MM.1S (cell line): Measurements from ENCODE around the gene IFNL3.

Experiments
- DNase-seq: peaks from one replicate; pipeline ENCODE4 v3.0.0-alpha.2; 2015
- H2AFZ ChIP-seq: fragments of 300-600 bp; sonication (generic); 2 replicates; pipeline ENCODE4 v1.6.0; 2016; ENCODE audit warnings: antibody characterized with exemption, low read length
- H3F3A ChIP-seq: fragments of 300-600 bp; sonication (generic); 2 replicates; pipeline ENCODE4 v1.6.1; 2016; ENCODE audit warnings: mild to moderate bottlenecking, antibody characterized with exemption, low read length, moderate library complexity, mixed read lengths; ENCODE audit not compliant: insufficient read depth
- H3K27ac ChIP-seq: fragments of 300-600 bp; sonication (generic); 2 replicates; pipeline ENCODE4 v1.5.1; 2016; ENCODE audit warnings: mild to moderate bottlenecking, low read length
- H3K27me3 ChIP-seq: fragments of 300-600 bp; sonication (generic); replicated peaks from 2 replicates; pipeline ENCODE4 v1.6.0; 2016; ENCODE audit warnings: low read length; ENCODE audit not compliant: insufficient read depth
- H3K36me3 ChIP-seq: fragments of 300-600 bp; sonication (generic); replicated peaks from 2 replicates; pipeline ENCODE4 v1.6.1; 2016; ENCODE audit warnings: mild to moderate bottlenecking, low read length, mixed read lengths; ENCODE audit not compliant: insufficient read depth
- H3K4me1 ChIP-seq: fragments of 300-600 bp; sonication (generic); 2 replicates; pipeline ENCODE4 v1.6.1; 2016; ENCODE audit warnings: low read length, mixed read lengths
- H3K4me2 ChIP-seq: fragments of 300-600 bp; sonication (generic); 2 replicates; pipeline ENCODE4 v1.6.0; 2016; ENCODE audit warnings: low read depth, low read length
- H3K4me3 ChIP-seq: fragments of 300-600 bp; sonication (generic); 2 replicates; pipeline ENCODE4 v1.5.1; 2016; ENCODE audit warnings: low read length, mixed read lengths
- H3K79me2 ChIP-seq: fragments of 300-600 bp; sonication (generic); 2 replicates; pipeline ENCODE4 v1.6.1; 2016; ENCODE audit warnings: mixed run types, low read length, mixed read lengths
- H3K9ac ChIP-seq: fragments of 300-600 bp; sonication (generic); 2 replicates; pipeline ENCODE4 v1.6.1; 2016; ENCODE audit warnings: low read length, mixed read lengths
- H3K9me2 ChIP-seq: fragments of 300-600 bp; sonication (generic); replicated peaks from 2 replicates; pipeline ENCODE4 v1.6.1; 2016; ENCODE audit warnings: mild to moderate bottlenecking, low read length, mixed read lengths; ENCODE audit not compliant: insufficient read depth
- H3K9me3 ChIP-seq: fragments of 300-600 bp; sonication (generic); replicated peaks from 2 replicates; pipeline ENCODE4 v1.6.1; 2016; ENCODE audit warnings: mild to moderate bottlenecking, low read length, mixed read lengths; ENCODE audit not compliant: insufficient read depth
- H4K20me1 ChIP-seq: fragments of 300-600 bp; sonication (generic); 2 replicates; pipeline ENCODE4 v1.6.1; 2016; ENCODE audit warnings: mild to moderate bottlenecking, low read length, moderate library complexity, mixed read lengths; ENCODE audit not compliant: insufficient read depth
- EZH2 ChIP-seq: fragments of 300-600 bp; sonication (generic); optimal IDR thresholded peaks from 2 replicates; pipeline ENCODE3; 2017; ENCODE audit warnings: low read depth, mild to moderate bottlenecking, antibody characterized with exemption, low read length, mixed read lengths
- EZH2phosphoT487 ChIP-seq: fragments of 300-600 bp; sonication (generic); IDR thresholded peaks from 2 replicates; pipeline ENCODE4 v1.6.1; 2018; ENCODE audit warnings: antibody characterized with exemption, low read length
- TF ChIP-seq, protein P1 (sequence below): fragments of 300-600 bp; sonication (generic); IDR thresholded peaks from 2 replicates; pipeline ENCODE4 v1.5.1; 2016; ENCODE audit warnings: antibody characterized with exemption, low read length, mixed read lengths

IFNL3 gene

DNA sequence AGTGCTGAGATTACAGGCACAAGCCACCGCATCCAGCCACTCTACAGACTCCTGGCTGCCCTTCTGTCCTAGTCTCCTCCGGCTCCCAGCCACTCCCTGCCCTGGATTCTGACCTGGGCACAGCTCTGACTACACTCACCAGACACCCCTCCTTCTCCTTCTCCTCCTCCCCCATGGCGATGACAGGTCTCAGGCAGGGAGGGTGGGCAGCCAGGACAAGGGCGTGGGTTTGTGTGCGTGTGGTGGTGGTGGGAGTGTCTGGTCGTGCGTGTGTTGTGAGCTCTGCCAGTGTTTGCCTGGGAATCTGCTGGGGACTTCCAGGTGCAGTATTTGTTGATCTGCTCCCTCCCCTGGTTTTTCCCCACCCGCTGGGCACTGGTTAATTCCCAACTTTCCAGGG lies 51.0 kb downstream of the IFNL3 start:
- no peak for DNase-seq
- H3K27ac ChIP-seq, result no peak overlapping the region
- TF ChIP-seq EZH2, result no peak
- TF ChIP-seq EZH2phosphoT487, result no peak
- TF ChIP-seq, protein P1, sequence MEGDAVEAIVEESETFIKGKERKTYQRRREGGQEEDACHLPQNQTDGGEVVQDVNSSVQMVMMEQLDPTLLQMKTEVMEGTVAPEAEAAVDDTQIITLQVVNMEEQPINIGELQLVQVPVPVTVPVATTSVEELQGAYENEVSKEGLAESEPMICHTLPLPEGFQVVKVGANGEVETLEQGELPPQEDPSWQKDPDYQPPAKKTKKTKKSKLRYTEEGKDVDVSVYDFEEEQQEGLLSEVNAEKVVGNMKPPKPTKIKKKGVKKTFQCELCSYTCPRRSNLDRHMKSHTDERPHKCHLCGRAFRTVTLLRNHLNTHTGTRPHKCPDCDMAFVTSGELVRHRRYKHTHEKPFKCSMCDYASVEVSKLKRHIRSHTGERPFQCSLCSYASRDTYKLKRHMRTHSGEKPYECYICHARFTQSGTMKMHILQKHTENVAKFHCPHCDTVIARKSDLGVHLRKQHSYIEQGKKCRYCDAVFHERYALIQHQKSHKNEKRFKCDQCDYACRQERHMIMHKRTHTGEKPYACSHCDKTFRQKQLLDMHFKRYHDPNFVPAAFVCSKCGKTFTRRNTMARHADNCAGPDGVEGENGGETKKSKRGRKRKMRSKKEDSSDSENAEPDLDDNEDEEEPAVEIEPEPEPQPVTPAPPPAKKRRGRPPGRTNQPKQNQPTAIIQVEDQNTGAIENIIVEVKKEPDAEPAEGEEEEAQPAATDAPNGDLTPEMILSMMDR, result no peak
- H3K9ac ChIP-seq, result no peak overlapping the region
- no peaks in the 10 kb centered on the region for H3K4me1 ChIP-seq
- H3K27me3 ChIP-seq, result peaks cover 59% of the 10 kb centered on the region
- no peaks in the 10 kb centered on the region for H4K20me1 ChIP-seq
- H3F3A ChIP-seq, result no peaks in the 10 kb centered on the region
- no peaks in the 10 kb centered on the region for H3K9me2 ChIP-seq
- no peaks in the 10 kb centered on the region for H3K36me3 ChIP-seq
- no peaks in the 10 kb centered on the region for H3K9me3 ChIP-seq
- no peak overlapping the region for H3K4me2 ChIP-seq
- H3K79me2 ChIP-seq, result no peaks in the 10 kb centered on the region
- no peak overlapping the region for H2AFZ ChIP-seq
- H3K4me3 ChIP-seq, result no peak overlapping the region
